GM12878 (cell line): ENCODE results near the gene GRIA4. TPM values are rescaled to one million over a fixed set of nuclear protein-coding genes. Genes with fewer than 3 reads are reported as not detected.

Experiments used
- ATAC-seq: fragments of 200-7000 bp; cut with Tn5 transposase; 3 replicates; pipeline ENCODE4 v1.9.1; 2020; ENCODE audit warnings: mild to moderate bottlenecking, moderate library complexity
- BruUV-seq: library from RNA; stranded (reverse); fragments of 400-500 nt; replicated peaks from 2 replicates; lab custom pipeline; 2021; lab: Mats Ljungman, UMichigan
- CTCF ChIA-PET: fragments of 300-600 bp; sonication (Branson Sonifier 250); formaldehyde crosslinking; extraction: SDS; loops from one replicate; lab custom pipeline; 2021; ENCODE audit warnings: inconsistent platforms; lab: Yijun Ruan, JAX
- POLR2A ChIA-PET: fragments of 350-600 bp; formaldehyde crosslinking; extraction: SDS; loops from one replicate; lab custom pipeline; 2021; ENCODE audit warnings: inconsistent platforms; lab: Charles Lee
- RAD21 ChIA-PET: fragments of 300-600 bp; sonication (Branson Sonifier 250); formaldehyde crosslinking; loops from one replicate; lab custom pipeline; 2023; ENCODE audit warnings: antibody characterized with exemption; ENCODE audit not compliant: unreplicated experiment; lab: Charles Lee
- SMC1A ChIA-PET: fragments of 300-600 bp; sonication (Branson Sonifier 250); formaldehyde crosslinking; loops from one replicate; lab custom pipeline; 2023; ENCODE audit not compliant: unreplicated experiment, uncharacterized antibody; lab: Charles Lee
- DNase-seq: peaks from one replicate; pipeline ENCODE4 v3.0.0-alpha.2; 2011; ENCODE audit warnings: low read depth, low spot score
- FAIRE-seq: peaks from 3 replicates; lab custom pipeline; 2011; peaks lifted over from hg19 to GRCh38; lab: Jason Lieb, UNC
- H2AFZ ChIP-seq: 2 replicates; pipeline ENCODE4 v1.6.0; 2011; ENCODE audit warnings: low read depth, low read length, control low read depth; ENCODE audit not compliant: control insufficient read depth
- H3K27ac ChIP-seq: 2 replicates; pipeline ENCODE4 v1.5.1; 2011; ENCODE audit warnings: control low read depth; ENCODE audit not compliant: control insufficient read depth, insufficient read depth
- H3K27me3 ChIP-seq, 2 experiments: replicated peaks in 1 of 2; 2 replicates each; pipeline versions ENCODE4 v1.6.0 to v1.6.1; 2011; ENCODE audit warnings: low read length in 1 of 2; ENCODE audit not compliant: control insufficient read depth in 2 of 2, insufficient read depth in 2 of 2
- H3K36me3 ChIP-seq, 2 experiments: 2 replicates each; pipeline ENCODE4 v1.5.1; 2011; ENCODE audit warnings: low read length in 1 of 2; ENCODE audit not compliant: control insufficient read depth in 2 of 2, insufficient read depth in 2 of 2
- H3K4me1 ChIP-seq: 2 replicates; pipeline ENCODE4 v1.6.1; 2011; ENCODE audit warnings: mild to moderate bottlenecking, low read length, moderate library complexity, mixed read lengths; ENCODE audit not compliant: control insufficient read depth, insufficient read depth
- H3K4me2 ChIP-seq: 2 replicates; pipeline ENCODE4 v1.6.0; 2011; ENCODE audit warnings: control low read depth; ENCODE audit not compliant: control insufficient read depth, insufficient read depth
- H3K4me3 ChIP-seq: fragments of 200-600 bp; sonication (generic); 2 replicates; pipeline ENCODE4 v1.5.1; 2016
- H3K79me2 ChIP-seq: 2 replicates; pipeline ENCODE4 v1.6.0; 2011; ENCODE audit warnings: low read length; ENCODE audit not compliant: control insufficient read depth, insufficient read depth
- H3K9ac ChIP-seq: 2 replicates; pipeline ENCODE4 v1.8.0; 2011; ENCODE audit warnings: low read length, control low read depth, mixed read lengths; ENCODE audit not compliant: control insufficient read depth, insufficient read depth
- H3K9me3 ChIP-seq: replicated peaks from 3 replicates; pipeline ENCODE4 v1.5.1; 2011; ENCODE audit warnings: mild to moderate bottlenecking, low read length; ENCODE audit not compliant: control insufficient read depth, insufficient read depth
- H4K20me1 ChIP-seq: 2 replicates; pipeline ENCODE4 v1.6.0; 2011; ENCODE audit not compliant: control insufficient read depth, insufficient read depth
- CEBPB ChIP-seq, 2 experiments: fragments of 150-350 bp in 1 of 2; IDR thresholded peaks; 2 replicates each; pipeline ENCODE4 v1.6.1; 2012 to 2014; ENCODE audit warnings: low read depth in 2 of 2, low read length in 2 of 2, borderline replicate concordance in 1 of 2, inconsistent platforms in 1 of 2
- EGR1 ChIP-seq, 2 experiments: IDR thresholded peaks; 1 replicate in 1 of 2; 2 replicates in 1 of 2; pipeline ENCODE4 v1.6.1; 2011 to 2012; ENCODE audit warnings: low read depth in 2 of 2, low read length in 2 of 2, borderline replicate concordance in 1 of 2, mild to moderate bottlenecking in 1 of 2, moderate library complexity in 1 of 2
- GATAD2B ChIP-seq: fragments of 450-650 bp; conservative IDR thresholded peaks from 2 replicates; pipeline ENCODE4 v1.6.1; 2017; ENCODE audit warnings: low read depth, mild to moderate bottlenecking, moderate library complexity
- HDGF ChIP-seq: fragments of 450-650 bp; IDR thresholded peaks from 2 replicates; pipeline ENCODE4 v1.6.1; 2016; ENCODE audit warnings: antibody characterized with exemption
- KDM1A ChIP-seq: fragments of 200-600 bp; sonication (generic); IDR thresholded peaks from 2 replicates; pipeline ENCODE4 v1.6.1; 2016; ENCODE audit warnings: borderline replicate concordance
- PML ChIP-seq: IDR thresholded peaks from 2 replicates; pipeline ENCODE4 v1.6.1; 2012; ENCODE audit warnings: low read length, inconsistent platforms
- POLR2AphosphoS5 ChIP-seq: IDR thresholded peaks from 2 replicates; pipeline ENCODE4 v1.6.1; 2011; ENCODE audit warnings: mild to moderate bottlenecking, low read length, inconsistent platforms
- RBBP5 ChIP-seq: fragments of 200-600 bp; sonication (generic); conservative IDR thresholded peaks from 2 replicates; pipeline ENCODE4 v1.6.1; 2016
- RCOR1 ChIP-seq: conservative IDR thresholded peaks from 2 replicates; pipeline ENCODE4 v1.6.1; 2012; ENCODE audit warnings: low read depth, low read length, improper control_type of control experiment
- SPI1 ChIP-seq: IDR thresholded peaks from 2 replicates; pipeline ENCODE4 v1.6.1; 2011; ENCODE audit warnings: low read depth, mild to moderate bottlenecking, low read length, moderate library complexity, borderline replicate concordance; ENCODE audit not compliant: insufficient read depth
- SRF ChIP-seq, 2 experiments: IDR thresholded peaks; 2 replicates each; pipeline ENCODE4 v1.6.1; 2011; ENCODE audit warnings: low read depth in 2 of 2, low read length in 2 of 2, mild to moderate bottlenecking in 1 of 2, moderate library complexity in 1 of 2
- ZNF217 ChIP-seq: fragments of 450-650 bp; IDR thresholded peaks from 2 replicates; pipeline ENCODE4 v1.6.1; 2017; ENCODE audit warnings: antibody characterized with exemption, mild to moderate bottlenecking
- WGBS: methylation state at CpG from one replicate; pipeline ENCODE4 v1.1.6; 2016; ENCODE audit warnings: low lambda C conversion rate; ENCODE audit not compliant: insufficient replicate concordance, insufficient coverage; ENCODE audit errors: missing lambda C conversion rate; 5-methylcytosine and 5-hydroxymethylcytosine counted together
- in situ Hi-C: fragments of 300-500 bp; cut with MboI; formaldehyde crosslinking; loops from 9 replicates; pipeline ENCODE4 v1.14.3; 2018; ENCODE audit warnings: mixed read lengths
- intact Hi-C: fragments of 100-400 bp; cut with micrococcal nuclease; formaldehyde crosslinking; loops from one replicate; pipeline ENCODE4 v1.14.2; 2022; ENCODE audit not compliant: unreplicated experiment
- polyA plus RNA-seq, 11 experiments: library from polyadenylated mRNA; depleted of rRNA in 4 of 11; unstranded in 6 of 11; stranded (reverse) in 5 of 11; fragments of >200 nt; fragmentation: Nextera tagmentation in 4 of 11; fragmentation: Illumina TruSeq in 1 of 11; extraction: Ambion mirVana in 4 of 11; extraction: Trizol in 1 of 11; gene quantifications; 1 replicate in 1 of 11; 2 replicates in 10 of 11; pipeline versions ENCODE4 v1.2.1 to v1.2.3, GENCODE V29; 2011 to 2016; ENCODE audit warnings: inconsistent platforms in 2 of 11, missing spikeins in 2 of 11, low read depth in 1 of 11
- total RNA-seq, 4 experiments: library from RNA; depleted of rRNA in 3 of 4; stranded (reverse); fragments of >200 nt in 3 of 4; fragmentation: Illumina TruSeq in 1 of 4; extraction: Trizol in 1 of 4; gene quantifications; 2 replicates each; pipeline versions ENCODE4 v1.2.1 to v1.2.3, GENCODE V29; 2013 to 2021
- TF ChIP-seq, protein P1 (sequence below): fragments of 450-650 bp; IDR thresholded peaks from 2 replicates; pipeline ENCODE4 v1.6.1; 2016; ENCODE audit warnings: mild to moderate bottlenecking
- TF ChIP-seq, protein P2 (sequence below): fragments of 450-650 bp; IDR thresholded peaks from 2 replicates; pipeline ENCODE4 v1.6.1; 2018; ENCODE audit warnings: borderline replicate concordance, mild to moderate bottlenecking; ENCODE audit not compliant: partially characterized antibody
- TF ChIP-seq, protein P3 (sequence below): IDR thresholded peaks from 2 replicates; pipeline ENCODE4 v1.6.1; 2012; ENCODE audit warnings: low read depth, low read length, improper control_type of control experiment

The GRIA4 gene
- total and polyA plus RNA-seq, 10 of the 15 experiments (the other 5 are each of a cell fraction or from before 2014, with no cell fraction given): 0.04 TPM; not detected in 9

DNA sequence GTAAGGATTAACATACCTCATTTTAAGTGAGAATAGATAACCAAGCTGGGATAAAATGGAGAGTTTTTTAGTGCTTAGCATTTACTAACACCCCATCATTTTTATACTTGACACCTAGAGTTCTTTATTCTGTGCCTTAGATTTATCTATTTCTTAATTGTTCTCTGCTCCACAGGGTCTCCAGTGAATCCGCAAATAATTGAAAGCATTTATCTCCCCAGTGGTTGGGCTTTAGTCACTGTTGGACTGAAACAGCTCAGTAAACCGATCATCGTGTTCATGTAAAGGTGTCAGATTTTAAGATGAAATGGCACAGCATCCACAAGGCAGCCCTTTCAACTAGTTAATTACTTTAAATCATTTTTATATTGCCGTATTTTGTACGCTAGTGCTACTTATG is 17.8 kb upstream of the GRIA4 start:
- ChIA-PET SMC1A (no interaction called here), CTCF (interaction anchor here (0.6 kb wide), 2 partner anchors 270 to 624 kb away, joined by 3 read pairs; partner anchors contain the start of gene CASP4), RAD21 (no interaction called here), POLR2A (no interaction called here)
- Histone ChIP-seq H3K4me1 (no peaks in the 10 kb centered on the region), H3K9ac (no peak overlapping the region), H3K36me3 (no peaks in the 10 kb centered on the region), H4K20me1 (no peaks in the 10 kb centered on the region), H3K27me3 (no peaks in the 10 kb centered on the region), H3K27ac (no peak overlapping the region), H3K4me3 (no peak overlapping the region), H3K9me3 (no peaks in the 10 kb centered on the region), H3K4me2 (no peak overlapping the region), H3K79me2 (no peaks in the 10 kb centered on the region), H2AFZ (no peak overlapping the region)
- intact Hi-C loops (no loop called here), in situ Hi-C loops (no loop called here)
- no peak for DNase-seq
- WGBS: 94% methylated on average over 5 of the region's 5 CpGs
- ATAC-seq: no peak
- TF ChIP-seq PML (no peak), ZNF217 (no peak), SRF (IDR thresholded peaks at IDR 0.05; ENCODE audit: low read depth in 2 of 2, low read length in 2 of 2) (no peak), KDM1A (no peak), EGR1 (IDR thresholded peaks at IDR 0.05; ENCODE audit: borderline replicate concordance in 1 of 2, low read depth in 2 of 2, low read length in 2 of 2) (no peak), CEBPB (IDR thresholded peaks at IDR 0.05; ENCODE audit: borderline replicate concordance in 1 of 2, low read depth in 2 of 2, low read length in 2 of 2) (no peak), POLR2AphosphoS5 (no peak), RCOR1 (no peak), RBBP5 (no peak), SPI1 (no peak), HDGF (no peak), GATAD2B (no peak)
- TF ChIP-seq, protein P1, sequence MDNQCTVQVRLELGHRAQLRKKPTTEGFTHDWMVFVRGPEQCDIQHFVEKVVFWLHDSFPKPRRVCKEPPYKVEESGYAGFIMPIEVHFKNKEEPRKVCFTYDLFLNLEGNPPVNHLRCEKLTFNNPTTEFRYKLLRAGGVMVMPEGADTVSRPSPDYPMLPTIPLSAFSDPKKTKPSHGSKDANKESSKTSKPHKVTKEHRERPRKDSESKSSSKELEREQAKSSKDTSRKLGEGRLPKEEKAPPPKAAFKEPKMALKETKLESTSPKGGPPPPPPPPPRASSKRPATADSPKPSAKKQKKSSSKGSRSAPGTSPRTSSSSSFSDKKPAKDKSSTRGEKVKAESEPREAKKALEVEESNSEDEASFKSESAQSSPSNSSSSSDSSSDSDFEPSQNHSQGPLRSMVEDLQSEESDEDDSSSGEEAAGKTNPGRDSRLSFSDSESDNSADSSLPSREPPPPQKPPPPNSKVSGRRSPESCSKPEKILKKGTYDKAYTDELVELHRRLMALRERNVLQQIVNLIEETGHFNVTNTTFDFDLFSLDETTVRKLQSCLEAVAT: no peak
- TF ChIP-seq, protein P2, sequence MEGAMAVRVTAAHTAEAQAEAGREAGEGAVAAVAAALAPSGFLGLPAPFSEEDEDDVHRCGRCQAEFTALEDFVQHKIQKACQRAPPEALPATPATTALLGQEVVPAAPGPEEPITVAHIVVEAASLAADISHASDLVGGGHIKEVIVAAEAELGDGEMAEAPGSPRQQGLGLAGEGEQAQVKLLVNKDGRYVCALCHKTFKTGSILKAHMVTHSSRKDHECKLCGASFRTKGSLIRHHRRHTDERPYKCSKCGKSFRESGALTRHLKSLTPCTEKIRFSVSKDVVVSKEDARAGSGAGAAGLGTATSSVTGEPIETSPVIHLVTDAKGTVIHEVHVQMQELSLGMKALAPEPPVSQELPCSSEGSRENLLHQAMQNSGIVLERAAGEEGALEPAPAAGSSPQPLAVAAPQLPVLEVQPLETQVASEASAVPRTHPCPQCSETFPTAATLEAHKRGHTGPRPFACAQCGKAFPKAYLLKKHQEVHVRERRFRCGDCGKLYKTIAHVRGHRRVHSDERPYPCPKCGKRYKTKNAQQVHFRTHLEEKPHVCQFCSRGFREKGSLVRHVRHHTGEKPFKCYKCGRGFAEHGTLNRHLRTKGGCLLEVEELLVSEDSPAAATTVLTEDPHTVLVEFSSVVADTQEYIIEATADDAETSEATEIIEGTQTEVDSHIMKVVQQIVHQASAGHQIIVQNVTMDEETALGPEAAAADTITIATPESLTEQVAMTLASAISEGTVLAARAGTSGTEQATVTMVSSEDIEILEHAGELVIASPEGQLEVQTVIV: no peak
- TF ChIP-seq, protein P3, sequence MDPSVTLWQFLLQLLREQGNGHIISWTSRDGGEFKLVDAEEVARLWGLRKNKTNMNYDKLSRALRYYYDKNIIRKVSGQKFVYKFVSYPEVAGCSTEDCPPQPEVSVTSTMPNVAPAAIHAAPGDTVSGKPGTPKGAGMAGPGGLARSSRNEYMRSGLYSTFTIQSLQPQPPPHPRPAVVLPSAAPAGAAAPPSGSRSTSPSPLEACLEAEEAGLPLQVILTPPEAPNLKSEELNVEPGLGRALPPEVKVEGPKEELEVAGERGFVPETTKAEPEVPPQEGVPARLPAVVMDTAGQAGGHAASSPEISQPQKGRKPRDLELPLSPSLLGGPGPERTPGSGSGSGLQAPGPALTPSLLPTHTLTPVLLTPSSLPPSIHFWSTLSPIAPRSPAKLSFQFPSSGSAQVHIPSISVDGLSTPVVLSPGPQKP: no peak
- no peak for FAIRE-seq
- BruUV-seq: no TSS peak
